Thyroid gland (tissue), 4 donors: ENCODE measurements around the gene CACNA1I.

Experiments used
- CTCF ChIP-seq, 6 experiments: fragments of 200-600 bp in 3 of 6; fragments of 450-650 bp in 3 of 6; sonication (generic) in 3 of 6; IDR thresholded peaks; one replicate each; pipeline ENCODE4 v1.5.1; 2016 to 2019; ENCODE audit warnings: antibody characterized with exemption in 6 of 6, mild to moderate bottlenecking in 2 of 6, inconsistent platforms in 1 of 6, moderate library complexity in 1 of 6
- POLR2A ChIP-seq, 2 donors: fragments of 450-650 bp; IDR thresholded peaks; one replicate each; pipeline ENCODE4 v1.6.1; 2017; ENCODE audit warnings: antibody characterized with exemption in 2 of 2, mild to moderate bottlenecking in 2 of 2, moderate library complexity in 1 of 2

DNA sequence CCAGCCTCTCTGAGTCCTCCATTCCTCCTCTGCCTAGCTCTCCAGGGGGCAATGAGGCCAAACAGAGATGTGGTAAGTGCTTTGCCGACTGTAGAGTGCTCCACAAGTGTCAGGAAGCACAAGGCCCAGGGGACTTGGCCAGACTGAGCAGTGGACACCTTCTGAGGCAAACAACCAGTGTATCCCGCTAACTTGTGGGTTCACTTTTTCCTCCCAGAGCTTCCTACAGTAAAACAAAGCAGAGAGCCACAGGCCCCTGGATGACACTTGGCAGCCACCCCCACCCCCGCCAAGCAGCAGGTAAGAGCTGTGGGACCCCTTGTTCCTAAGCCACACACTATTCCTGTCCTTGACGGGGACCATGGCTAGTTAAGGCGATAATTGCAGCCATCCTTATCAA is 160.9 kb downstream of the CACNA1I start:
- TF ChIP-seq CTCF (IDR thresholded peaks at IDR 0.05) (no peak), POLR2A (IDR thresholded peaks at IDR 0.05) (no peak)
